DOHH2 (cell line): Measurements from ENCODE around the gene PHACTR1.

Experiments
- H3F3A ChIP-seq: fragments of 200-600 bp; sonication (generic), shearing (Covaris generic); 2 replicates; pipeline ENCODE4 v1.6.0; 2016; ENCODE audit warnings: antibody characterized with exemption, mild to moderate bottlenecking; ENCODE audit not compliant: control insufficient read depth, insufficient read depth
- H3K27ac ChIP-seq: fragments of 200-600 bp; sonication (generic); 2 replicates; pipeline ENCODE4 v1.5.1; 2014; ENCODE audit warnings: low read depth, mild to moderate bottlenecking, low read length, moderate library complexity
- H3K27me3 ChIP-seq: fragments of 200-600 bp; sonication (generic); 2 replicates; pipeline ENCODE4 v1.6.1; 2014; ENCODE audit warnings: mild to moderate bottlenecking, low read length, mixed read lengths; ENCODE audit not compliant: control insufficient read depth
- H3K36me3 ChIP-seq: fragments of 200-600 bp; sonication (generic); 2 replicates; pipeline ENCODE4 v1.6.1; 2014; ENCODE audit warnings: mild to moderate bottlenecking, low read length, moderate library complexity, mixed read lengths; ENCODE audit not compliant: control insufficient read depth
- H3K4me1 ChIP-seq: fragments of 200-600 bp; sonication (generic); 2 replicates; pipeline ENCODE4 v1.6.1; 2014; ENCODE audit warnings: mild to moderate bottlenecking, low read length, mixed read lengths; ENCODE audit not compliant: control insufficient read depth
- H3K4me2 ChIP-seq: fragments of 200-600 bp; sonication (generic); 2 replicates; pipeline ENCODE4 v1.6.0; 2014; ENCODE audit warnings: mild to moderate bottlenecking, low read length, moderate library complexity
- H3K4me3 ChIP-seq: fragments of 200-600 bp; sonication (generic); 2 replicates; pipeline ENCODE4 v1.5.1; 2014; ENCODE audit warnings: mild to moderate bottlenecking, low read length, mixed read lengths
- H3K79me2 ChIP-seq: fragments of 200-600 bp; sonication (generic); 2 replicates; pipeline ENCODE4 v1.6.1; 2014; ENCODE audit warnings: mild to moderate bottlenecking, low read length, mixed read lengths; ENCODE audit not compliant: control insufficient read depth
- H3K9me2 ChIP-seq: fragments of 200-600 bp; sonication (generic); replicated peaks from 2 replicates; pipeline ENCODE4 v1.6.1; 2014; ENCODE audit warnings: mild to moderate bottlenecking, low read length, mixed read lengths; ENCODE audit not compliant: control insufficient read depth
- H3K9me3 ChIP-seq: fragments of 200-600 bp; sonication (generic); 2 replicates; pipeline ENCODE4 v1.6.1; 2014; ENCODE audit warnings: antibody characterized with exemption, low read length, mixed read lengths; ENCODE audit not compliant: control insufficient read depth, insufficient read depth
- H4K20me1 ChIP-seq: fragments of 200-600 bp; sonication (generic); 2 replicates; pipeline ENCODE4 v1.6.0; 2014; ENCODE audit warnings: low read depth, mild to moderate bottlenecking, antibody characterized with exemption, low read length, moderate library complexity; ENCODE audit not compliant: control insufficient read depth, insufficient read depth
- CTCF ChIP-seq: fragments of 200-600 bp; sonication (generic); IDR thresholded peaks from one replicate; pipeline ENCODE4 v1.5.1; 2014; ENCODE audit warnings: antibody characterized with exemption, mild to moderate bottlenecking, low read depth, low read length; ENCODE audit not compliant: poor library complexity, severe bottlenecking
- EZH2phosphoT487 ChIP-seq: fragments of 200-600 bp; sonication (generic); IDR thresholded peaks from 2 replicates; pipeline ENCODE4 v1.6.1; 2017; ENCODE audit warnings: borderline replicate concordance, mild to moderate bottlenecking, antibody characterized with exemption, low read length, moderate library complexity, mixed read lengths

The PHACTR1 gene

GRCh38 chr6:13027207-13027606 lies 310.6 kb downstream of the PHACTR1 start:
- Histone ChIP-seq H3K4me2 (no peak overlapping the region), H4K20me1 (no peaks in the 10 kb centered on the region), H3K79me2 (no peaks in the 10 kb centered on the region), H3F3A (no peaks in the 10 kb centered on the region), H3K27me3 (peaks cover 10% of the 10 kb centered on the region; the same call in 1 of the 2 replicates), H3K4me3 (no peak overlapping the region), H3K27ac (no peak overlapping the region), H3K4me1 (no peaks in the 10 kb centered on the region), H3K36me3 (no peaks in the 10 kb centered on the region), H3K9me3 (no peaks in the 10 kb centered on the region), H3K9me2 (no peaks in the 10 kb centered on the region)
- TF ChIP-seq CTCF, result no peak
- TF ChIP-seq EZH2phosphoT487, result no peak

GRCh38 chr6:13030396-13030795 lies 313.8 kb downstream of the PHACTR1 start:
- no peak overlapping the region for H3K27ac ChIP-seq
- no peak overlapping the region for H3K4me3 ChIP-seq
- no peaks in the 10 kb centered on the region for H3K9me3 ChIP-seq
- no peaks in the 10 kb centered on the region for H3F3A ChIP-seq
- H4K20me1 ChIP-seq, result no peaks in the 10 kb centered on the region
- H3K4me2 ChIP-seq, result no peak overlapping the region
- TF ChIP-seq CTCF (no peak), EZH2phosphoT487 (no peak)
- H3K36me3 ChIP-seq, result no peaks in the 10 kb centered on the region
- peaks cover 9% of the 10 kb centered on the region for H3K27me3 ChIP-seq
- H3K4me1 ChIP-seq, result peaks cover 9% of the 10 kb centered on the region; the same call in 1 of the 2 replicates
- H3K79me2 ChIP-seq, result no peaks in the 10 kb centered on the region
- H3K9me2 ChIP-seq, result no peaks in the 10 kb centered on the region

DNA sequence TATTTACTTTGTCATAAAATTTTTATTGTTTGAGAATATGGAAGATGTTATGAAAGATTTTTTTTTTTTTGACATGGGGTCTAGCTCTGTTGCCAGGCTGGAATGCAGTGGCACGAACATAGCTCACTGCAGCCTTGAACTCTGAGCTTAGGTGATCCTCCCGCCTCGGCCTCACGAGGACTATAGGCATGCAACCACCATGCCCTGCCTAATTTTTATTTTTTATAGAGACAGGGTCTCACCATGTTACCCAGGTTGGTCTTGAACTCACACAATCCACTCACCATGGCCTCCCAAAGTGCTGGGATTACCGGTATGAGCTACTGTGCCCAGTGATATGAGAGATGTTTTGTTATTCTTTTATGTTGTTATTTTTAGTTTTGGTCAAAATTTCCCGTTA lies 316.0 kb downstream of the PHACTR1 start:
- no peaks in the 10 kb centered on the region for H3K36me3 ChIP-seq
- TF ChIP-seq CTCF (no peak), EZH2phosphoT487 (no peak)
- H3F3A ChIP-seq, result no peaks in the 10 kb centered on the region
- peaks cover 9% of the 10 kb centered on the region for H3K27me3 ChIP-seq
- no peak overlapping the region for H3K27ac ChIP-seq
- H3K4me1 ChIP-seq, result peaks cover 9% of the 10 kb centered on the region; the same call in 1 of the 2 replicates
- no peaks in the 10 kb centered on the region for H4K20me1 ChIP-seq
- H3K4me2 ChIP-seq, result no peak overlapping the region
- H3K79me2 ChIP-seq, result no peaks in the 10 kb centered on the region
- no peaks in the 10 kb centered on the region for H3K9me3 ChIP-seq
- no peak overlapping the region for H3K4me3 ChIP-seq
- no peaks in the 10 kb centered on the region; the same call in 1 of the 2 replicates for H3K9me2 ChIP-seq

- Histone ChIP-seq H3K79me2 (no peaks in the 10 kb centered on the region), H3K4me3 (no peak overlapping the region), H3K4me1 (peaks cover 9% of the 10 kb centered on the region; the same call in 1 of the 2 replicates), H3K27me3 (peaks cover 9% of the 10 kb centered on the region), H4K20me1 (no peaks in the 10 kb centered on the region), H3K9me3 (no peaks in the 10 kb centered on the region), H3K27ac (no peak overlapping the region), H3K36me3 (no peaks in the 10 kb centered on the region), H3K4me2 (no peak overlapping the region), H3F3A (no peaks in the 10 kb centered on the region), H3K9me2 (no peaks in the 10 kb centered on the region; the same call in 1 of the 2 replicates)
- no peak for TF ChIP-seq EZH2phosphoT487
- no peak for TF ChIP-seq CTCF
These were observed 316.6 kb downstream of the PHACTR1 start for GRCh38 chr6:13033145-13033544.
